Central memory CD4-positive, alpha-beta T cell (primary cell): ENCODE results near the gene CABLES2.

ENCODE experiments used
- DNase-seq: peaks from one replicate; pipeline ENCODE4 v3.0.0; 2022

CABLES2 gene

DNA sequence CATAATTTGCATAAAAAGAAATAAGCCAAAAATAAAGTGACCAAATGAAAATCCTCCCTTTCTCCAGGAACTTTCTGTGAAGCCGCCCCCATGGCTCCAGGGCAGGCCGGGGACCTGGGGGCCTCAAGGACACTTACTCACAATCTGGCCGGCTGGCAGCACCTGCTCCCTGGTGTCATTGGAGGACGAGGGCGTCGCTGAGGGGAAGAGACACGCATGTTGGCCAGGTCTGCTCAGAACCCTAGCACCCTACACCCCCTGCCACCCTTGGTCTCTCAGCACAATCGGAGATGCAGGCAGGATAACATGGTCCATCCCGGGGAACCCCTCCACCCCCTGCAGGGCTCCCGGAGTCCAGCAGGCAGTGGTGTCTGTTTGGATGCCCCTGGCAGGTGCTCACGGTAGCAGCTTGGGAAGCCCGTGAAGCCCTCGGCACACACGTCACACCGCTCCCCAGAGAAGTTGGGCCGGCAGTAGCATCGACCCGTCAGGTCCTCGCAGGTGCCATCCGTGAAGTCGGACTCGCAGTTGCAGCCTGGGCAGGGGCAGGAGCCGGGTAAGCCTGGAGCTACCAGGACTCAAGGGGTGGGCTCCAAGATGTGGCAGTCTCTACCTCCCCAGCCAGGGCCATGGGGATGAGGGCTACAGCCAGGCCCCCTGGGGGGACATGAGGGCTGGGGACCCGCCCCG lies 61.3 kb downstream of the CABLES2 start:
- DNase-seq: no peak

DNA sequence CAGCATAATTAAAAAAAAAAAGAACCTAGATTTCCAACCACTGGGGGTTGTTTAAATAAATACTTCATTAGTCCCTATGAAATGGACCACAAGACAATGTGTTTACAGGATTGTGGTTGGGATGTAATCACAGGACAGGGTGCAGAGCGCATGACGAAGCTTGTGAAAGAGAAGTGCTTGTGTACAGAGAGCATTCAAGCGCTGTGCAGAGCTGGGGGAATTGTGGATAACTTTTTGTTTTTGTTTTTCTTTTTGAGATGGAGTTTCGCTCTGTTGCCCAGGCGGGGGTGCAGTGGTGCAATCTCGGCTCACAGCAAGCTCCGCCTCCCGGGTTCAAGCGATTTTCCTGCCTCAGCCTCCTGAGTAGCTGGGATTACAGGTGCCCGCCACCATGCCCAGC lies 62.3 kb downstream of the CABLES2 start:
- no peak for DNase-seq

DNA sequence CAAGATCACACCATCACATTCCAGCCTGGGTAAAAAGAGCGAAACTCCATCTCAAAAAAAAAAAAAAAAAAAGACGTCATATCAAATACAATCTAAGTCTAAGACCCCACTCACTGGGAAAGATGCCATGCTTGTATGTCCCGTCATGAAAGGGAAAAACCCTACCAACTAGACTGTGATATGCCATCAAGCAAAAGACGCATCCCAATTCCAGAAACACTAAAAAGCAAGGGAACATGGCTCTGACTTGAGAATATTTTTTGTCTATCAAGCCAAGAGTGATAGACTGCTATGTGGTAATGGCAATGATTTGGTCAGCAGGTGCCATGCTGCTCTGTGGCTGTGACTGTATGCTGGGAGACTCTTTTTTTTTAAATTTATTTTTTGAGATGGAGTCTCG lies 63.0 kb downstream of the CABLES2 start:
- no peak for DNase-seq

DNA sequence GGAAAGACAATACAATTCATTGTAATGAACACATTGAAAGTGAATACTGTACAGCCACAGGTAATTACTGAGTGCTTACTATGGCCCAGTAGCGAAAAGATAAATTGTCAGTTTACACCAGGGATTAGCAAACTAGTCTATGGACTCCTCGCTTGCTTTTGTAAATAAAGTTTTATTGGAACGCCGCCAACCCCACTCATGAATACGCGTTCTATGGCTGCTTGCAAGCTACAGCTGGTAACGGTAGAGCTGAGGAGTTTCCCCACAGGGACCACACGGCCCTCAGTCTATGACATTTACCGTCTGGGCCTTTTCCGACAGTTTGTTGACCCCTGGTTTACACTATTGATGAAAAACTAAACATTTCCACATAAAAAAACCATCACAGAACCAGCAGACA lies 64.2 kb downstream of the CABLES2 start:
- DNase-seq: no peak

DNA sequence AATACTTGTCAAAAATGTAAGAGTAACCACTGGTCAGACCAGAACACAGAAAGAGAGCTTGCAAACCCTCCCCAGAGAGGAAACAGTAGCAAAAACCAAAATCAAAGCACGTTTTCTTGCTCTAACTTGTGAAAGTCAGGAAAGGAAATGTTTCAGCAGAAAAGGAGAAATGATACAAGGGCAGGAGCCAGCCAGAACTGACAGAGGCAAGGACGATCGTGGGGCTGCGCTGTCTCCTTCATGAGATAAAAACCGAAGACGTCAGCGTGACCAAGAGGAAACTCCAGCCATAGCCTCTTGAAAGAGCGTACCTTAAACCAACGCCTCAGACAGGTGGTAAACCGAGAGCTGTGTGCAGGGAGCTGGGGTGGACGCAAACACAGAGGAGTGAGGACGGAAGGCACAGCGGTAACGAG lies 67.4 kb downstream of the CABLES2 start:
- no peak for DNase-seq
